NCI-H1694 treated with DMSO at 0.1 percent for 48 hours (cell line): Measurements from ENCODE around the gene PM20D2.
A peak's percentile ranks its signal among the peaks of the same experiment; 100 is the strongest.
"Not testable (repeated sequence)": the region's sequence is repeated elsewhere in the genome, so short reads cannot be mapped to it uniquely, and the experiment has no call there.

ENCODE experiments used
- DNase-seq: peaks from one replicate; lab custom pipeline; 2025; lab: John Stamatoyannopoulos, UW

PM20D2 gene, protein sequence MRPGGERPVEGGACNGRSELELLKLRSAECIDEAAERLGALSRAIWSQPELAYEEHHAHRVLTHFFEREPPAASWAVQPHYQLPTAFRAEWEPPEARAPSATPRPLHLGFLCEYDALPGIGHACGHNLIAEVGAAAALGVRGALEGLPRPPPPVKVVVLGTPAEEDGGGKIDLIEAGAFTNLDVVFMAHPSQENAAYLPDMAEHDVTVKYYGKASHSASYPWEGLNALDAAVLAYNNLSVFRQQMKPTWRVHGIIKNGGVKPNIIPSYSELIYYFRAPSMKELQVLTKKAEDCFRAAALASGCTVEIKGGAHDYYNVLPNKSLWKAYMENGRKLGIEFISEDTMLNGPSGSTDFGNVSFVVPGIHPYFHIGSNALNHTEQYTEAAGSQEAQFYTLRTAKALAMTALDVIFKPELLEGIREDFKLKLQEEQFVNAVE

GRCh38 chr6:89145956-89146717, at the start of gene PM20D2:
Gene PM20D2 (plus strand): TSS chr6:89146055. CDS start chr6:89146145, 90 bp downstream.
- peak; percentile 60 for DNase-seq

DNA sequence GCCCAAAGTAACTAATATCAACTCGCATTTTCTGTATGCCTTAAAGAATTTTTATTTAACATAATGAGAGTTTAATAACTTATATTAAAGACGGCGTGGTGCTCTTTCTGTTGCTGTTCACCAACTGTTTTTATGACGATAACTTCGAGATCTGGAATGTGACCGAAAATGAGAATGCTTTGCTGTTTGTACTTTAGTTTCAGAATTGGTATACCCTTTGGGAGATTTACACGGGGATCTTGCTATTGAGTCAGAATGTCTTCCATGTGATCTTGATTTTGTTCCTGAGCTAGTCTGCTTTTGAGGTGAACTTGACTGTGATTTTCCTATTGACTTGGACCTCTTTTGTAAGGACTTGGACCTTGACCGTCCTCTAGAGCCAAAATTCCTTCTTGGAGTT, 47.4 kb upstream of the PM20D2 start:
- no peak for DNase-seq

- no peak for DNase-seq
Measured at GRCh38 chr6:89100114-89100513, 45.7 kb upstream of the PM20D2 start.

DNA sequence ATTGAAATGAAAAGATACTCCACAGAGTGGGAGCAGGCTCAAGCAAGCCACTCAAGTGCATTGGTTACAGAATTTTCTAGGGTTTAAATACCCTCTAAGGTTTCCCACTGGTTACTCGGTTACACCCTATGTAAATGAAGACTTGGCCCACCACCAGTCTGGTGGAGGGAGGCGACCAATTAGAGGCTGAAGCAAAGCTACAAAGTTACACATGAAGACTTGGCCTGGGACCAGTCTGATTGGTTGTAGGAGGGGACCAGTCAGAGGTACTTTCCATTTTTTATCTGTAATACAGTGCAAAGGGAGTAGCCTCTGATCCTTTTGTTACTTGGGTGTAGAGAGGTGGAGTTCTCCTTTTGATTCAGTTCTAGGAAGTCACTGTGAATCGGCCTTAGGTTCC, 35.6 kb upstream of the PM20D2 start:
- DNase-seq, result no peak

- DNase-seq, result no peak
Measured at GRCh38 chr6:89111933-89112332, 33.9 kb upstream of the PM20D2 start.

DNA sequence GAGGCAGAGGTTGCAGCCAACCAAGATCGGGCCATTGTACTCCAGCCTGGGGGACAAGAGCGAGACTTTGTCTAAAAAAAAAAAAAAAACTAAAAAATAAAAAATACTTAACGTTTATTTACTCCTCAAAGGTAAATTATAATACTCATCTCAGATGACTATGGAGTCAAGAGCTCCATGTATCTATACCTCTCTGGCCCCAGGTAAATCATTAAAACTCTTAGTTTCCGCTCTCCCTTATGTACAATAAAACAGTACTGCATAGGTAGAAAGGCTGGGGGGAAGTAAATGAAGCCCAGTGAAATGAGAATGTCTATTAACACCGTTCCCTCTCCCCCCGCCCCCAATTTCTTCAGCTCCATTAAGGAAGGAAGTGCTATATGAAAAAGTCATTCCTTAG, 29.2 kb upstream of the PM20D2 start:
- no peak for DNase-seq

DNA sequence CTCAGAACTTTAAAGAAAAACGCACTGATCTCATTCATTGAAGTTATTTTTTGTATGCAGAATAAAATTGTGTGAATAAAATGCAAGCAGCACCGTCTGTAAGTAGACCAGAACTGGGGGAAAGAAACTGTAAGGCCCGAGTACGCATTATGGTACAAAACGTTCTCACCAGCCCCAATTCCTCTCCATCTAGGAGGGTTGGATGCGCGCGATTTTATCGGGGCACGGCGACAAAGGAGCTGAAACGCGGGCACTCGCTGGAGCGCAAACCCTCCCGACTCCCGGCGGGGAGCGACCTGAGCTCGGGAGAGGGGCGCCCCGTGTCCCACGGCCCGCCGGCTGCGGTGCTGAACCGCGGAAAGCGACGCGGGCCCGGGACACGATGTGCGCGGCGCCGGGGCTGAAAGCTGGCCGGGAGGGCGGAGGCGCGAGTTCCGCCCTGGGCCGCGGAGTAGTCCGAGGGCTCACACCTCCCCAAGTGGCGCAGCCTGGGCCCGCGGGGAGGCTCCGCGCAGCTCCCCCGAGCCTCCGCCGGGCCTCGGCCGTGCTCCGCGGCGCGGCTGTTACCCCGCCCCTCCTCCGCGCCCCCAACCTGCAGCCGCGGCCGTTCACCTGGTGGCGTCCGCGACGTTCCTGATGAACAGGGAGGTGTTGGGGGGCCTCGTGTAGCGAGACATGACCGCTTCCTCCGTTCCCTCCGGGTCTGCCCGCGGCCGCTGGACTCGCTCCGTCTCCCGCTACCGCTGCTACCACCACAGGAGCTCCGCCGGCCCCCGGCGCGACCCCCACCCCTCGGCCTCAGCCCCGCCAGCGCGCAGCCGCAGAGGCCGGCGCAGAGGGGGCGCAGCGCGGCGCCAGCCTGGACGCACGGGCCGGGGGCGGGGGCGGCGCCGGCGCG, 28.4 kb upstream of the PM20D2 start, which contains the start of gene SRSF12:
Gene SRSF12 (minus strand): TSS at position 861 of the 898 bp plus-strand sequence. CDS start 184 bp downstream, at position 677.
- DNase-seq, result no peak

- DNase-seq, result no peak
Measured at GRCh38 chr6:89118931-89119330, 26.9 kb upstream of the PM20D2 start.

- DNase-seq, result no peak
Measured at GRCh38 chr6:89120371-89120770, 25.5 kb upstream of the PM20D2 start.

DNA sequence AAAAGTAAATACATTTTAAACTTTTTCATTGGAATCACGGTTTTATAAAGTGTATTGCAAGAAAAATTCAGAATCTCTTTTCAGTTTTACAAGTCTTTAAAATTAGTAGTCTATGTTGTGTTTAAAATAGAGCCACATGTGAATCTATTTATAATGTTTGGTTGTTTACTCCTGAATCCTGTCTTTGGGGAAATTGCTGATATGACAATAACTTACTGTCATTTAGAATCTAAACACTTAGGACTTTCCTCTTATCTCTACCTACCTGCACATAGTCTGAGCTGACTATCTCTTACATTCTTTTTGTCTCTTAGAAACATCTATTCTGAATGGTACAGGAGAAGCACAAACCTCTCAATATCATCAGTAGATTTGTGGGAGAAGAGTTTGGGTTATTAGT, 23.9 kb upstream of the PM20D2 start:
- no peak for DNase-seq

DNA sequence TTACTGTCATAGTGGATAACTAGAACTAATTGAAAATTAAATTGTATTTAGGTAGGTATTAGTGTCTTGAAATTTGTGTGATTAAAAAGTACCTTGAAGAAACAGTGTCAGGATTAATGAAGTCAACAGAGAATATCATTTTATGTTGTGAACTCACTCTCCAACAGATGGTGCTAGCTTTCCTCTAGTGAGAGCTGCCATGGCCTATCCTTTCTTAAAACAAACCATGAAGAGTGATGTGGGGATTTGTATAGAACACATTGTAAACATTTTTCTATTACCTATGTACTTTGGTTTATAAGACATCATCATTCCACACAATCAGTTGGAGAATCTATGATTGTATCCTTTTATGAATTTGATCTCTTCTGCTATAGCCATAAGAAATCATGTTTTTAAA, 23.2 kb upstream of the PM20D2 start:
- peak; percentile 61 for DNase-seq

DNA sequence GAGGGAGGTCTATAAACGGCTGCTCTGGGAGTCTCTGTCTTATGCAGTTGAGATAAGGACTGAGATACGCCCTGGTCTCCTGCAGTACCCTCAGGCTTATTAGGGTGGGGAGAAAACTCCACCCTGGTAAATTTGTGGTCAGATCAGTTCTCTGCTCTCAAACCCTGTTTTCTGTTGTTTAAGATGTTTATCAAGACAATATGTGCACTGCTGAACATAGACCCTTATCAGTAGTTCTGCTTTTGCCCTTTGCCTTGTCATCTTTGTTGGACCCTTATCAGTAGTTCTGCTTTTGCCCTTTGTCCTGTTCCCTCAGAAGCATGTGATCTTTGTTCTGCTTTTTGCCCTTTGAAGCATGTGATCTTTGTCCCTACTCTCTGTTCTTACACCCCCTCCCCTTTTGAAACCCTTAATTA, 17.6 kb upstream of the PM20D2 start:
- not testable (repeated sequence) for DNase-seq

DNA sequence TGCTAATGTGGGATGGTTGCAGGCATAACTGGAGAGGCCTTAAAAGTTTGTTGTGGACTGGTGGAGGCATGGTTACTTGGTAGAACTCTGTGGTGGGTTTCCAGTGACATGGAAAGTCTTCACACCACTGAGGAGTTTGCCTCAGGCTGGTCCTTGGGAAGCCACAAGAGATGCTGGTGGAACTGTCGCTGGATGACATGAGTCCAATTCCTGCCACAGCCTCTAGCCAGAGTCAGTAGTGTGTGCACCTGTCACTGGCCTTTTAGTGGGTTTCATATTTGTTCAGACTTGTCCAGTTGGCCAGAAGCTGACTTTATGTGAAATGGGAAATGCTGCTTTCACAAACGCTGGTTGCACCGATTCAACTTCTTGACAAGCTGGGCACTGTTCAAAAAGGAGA, 14.3 kb upstream of the PM20D2 start:
- no peak for DNase-seq

GRCh38 chr6:89132057-89132456, 13.8 kb upstream of the PM20D2 start:
- no peak for DNase-seq

DNA sequence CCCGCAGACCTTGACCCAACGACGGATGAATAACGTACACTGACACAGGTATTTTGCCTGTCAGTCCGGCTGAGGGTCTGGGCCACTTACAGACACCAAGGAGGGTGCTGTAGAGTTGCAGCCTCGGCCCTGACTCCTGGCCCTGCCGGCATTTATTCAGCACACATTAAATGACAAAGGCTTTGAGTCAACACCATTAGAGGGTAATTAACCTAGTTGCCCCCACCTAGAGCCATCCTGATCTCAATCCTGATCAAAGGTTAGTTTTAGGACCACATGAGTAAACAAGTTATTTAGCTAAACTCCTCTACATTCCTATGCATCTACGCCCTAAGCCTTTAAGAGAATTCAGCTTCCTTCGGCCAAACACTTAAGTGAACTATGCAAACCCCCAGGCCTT, 11.9 kb upstream of the PM20D2 start:
- DNase-seq, result no peak

DNA sequence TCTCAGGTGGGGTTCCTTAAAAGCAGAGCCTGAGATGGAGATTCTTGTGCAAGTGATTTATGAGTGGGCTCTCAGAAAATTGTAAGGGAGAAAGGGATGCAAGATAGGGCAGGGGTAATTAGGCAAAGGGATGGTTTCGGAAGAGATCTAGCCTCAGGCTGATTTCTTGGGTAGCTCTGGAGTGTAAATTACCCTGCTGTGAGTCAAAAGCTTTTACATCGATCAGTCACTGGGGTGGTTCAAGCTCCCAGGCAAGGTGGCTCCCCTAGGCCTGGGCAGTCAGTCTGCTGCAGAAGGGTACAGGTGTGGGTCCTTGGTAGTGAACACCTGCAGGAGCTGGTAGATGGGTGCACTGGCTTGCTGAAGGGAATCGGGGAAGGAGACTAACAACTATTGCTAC, 11.1 kb upstream of the PM20D2 start:
- DNase-seq, result no peak

DNA sequence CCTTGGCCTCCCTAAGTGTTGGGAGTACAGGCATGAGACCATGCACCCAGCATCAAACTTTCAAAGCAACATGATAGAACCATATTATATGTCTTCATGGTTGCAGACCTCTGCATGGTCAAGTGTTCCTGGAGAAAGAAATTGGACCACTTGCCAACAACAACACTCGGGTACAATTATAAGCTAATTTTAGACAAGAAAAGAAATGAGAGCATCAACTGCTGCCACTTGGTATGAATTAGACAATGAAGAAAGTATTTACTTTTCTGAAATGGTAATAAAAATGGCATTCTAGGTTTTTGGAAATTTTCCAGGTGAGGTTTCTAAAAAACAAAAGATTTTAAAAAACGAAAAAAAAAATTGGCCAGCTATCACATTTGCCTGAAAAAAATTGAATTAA, 7.7 kb upstream of the PM20D2 start:
- no peak for DNase-seq

DNA sequence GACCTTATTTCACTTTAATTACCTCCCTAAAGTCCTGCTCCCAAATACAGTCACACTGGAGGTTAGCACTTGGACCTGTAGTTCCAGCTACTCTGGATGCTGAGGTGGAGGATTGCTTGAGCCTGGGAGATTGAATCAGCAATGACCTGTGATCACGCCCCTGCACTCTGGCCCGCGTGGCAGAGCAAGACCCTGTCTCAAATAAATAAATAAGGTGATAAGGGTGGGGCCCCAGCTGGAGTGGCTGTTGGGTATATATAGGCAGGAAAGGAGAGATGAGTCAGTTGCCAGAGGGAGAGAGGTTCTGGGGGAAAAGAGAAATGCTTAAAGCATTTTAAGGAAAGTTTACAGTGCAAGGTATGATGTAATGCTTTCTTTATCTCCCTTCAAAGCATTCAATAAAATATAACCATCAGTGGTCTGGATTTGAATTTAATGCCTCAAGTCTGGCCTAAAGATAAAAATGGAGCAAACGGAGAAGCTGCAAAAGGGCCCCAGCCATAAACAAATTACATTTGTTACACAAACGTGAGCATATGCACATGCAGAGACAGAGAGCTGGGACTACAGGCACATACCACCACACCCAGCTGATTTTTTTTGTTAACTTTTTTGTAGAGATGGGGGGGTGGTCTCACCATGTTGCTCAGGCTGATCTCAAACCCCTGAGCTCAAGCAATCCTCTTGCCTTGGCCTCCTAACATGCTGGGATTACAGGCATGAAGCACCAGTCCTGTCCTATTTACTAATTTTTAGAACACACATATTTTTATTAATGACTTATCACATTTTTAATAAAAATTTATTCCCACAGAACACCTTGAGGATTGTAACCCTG, 6.1 kb upstream of the PM20D2 start:
- DNase-seq, result no peak

GRCh38 chr6:89140347-89141156, 5.3 kb upstream of the PM20D2 start:
- no peak for DNase-seq

DNA sequence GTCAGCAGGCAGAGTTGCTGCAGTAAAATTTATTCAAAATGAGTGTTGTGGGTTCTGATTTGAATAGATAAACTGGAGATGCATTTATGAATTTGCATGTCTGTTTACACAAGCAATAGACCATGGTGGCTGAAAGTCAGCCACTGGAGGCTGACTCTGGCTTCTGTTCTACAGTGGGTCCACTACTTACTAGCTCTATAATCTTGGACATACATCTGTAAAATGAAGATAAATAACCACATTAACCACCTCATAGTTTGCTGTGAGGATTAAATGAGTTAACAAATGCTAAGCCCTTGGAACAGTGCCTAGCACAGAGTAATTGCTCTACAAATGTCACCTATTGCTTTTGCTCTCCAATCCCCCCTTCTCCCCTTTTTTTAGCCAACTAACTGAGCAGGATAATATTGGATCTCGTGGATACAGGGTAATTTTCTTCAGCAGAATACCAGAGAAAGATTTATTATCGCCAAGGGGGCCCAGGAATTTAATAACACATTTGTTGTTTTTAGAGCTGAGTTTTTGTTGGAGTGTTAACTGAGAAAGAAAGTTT, 1.4 kb upstream of the PM20D2 start:
- peak; percentile 39 for DNase-seq
